Umbilical cord (tissue), 2 donors: ENCODE data around the gene HMCN2. TPM values are rescaled to one million over a fixed set of nuclear protein-coding genes. Genes with fewer than 3 reads are reported as not detected.
"Not testable (repeated sequence)": the region's sequence is repeated elsewhere in the genome, so short reads cannot be mapped to it uniquely, and the experiment has no call there.

Experiments
- DNase-seq: peaks from one replicate; pipeline ENCODE4 v3.0.0-alpha.2; 2015; ENCODE audit warnings: low spot score
- total RNA-seq: library from RNA; depleted of rRNA; stranded (reverse); fragments of >200 nt; gene quantifications from one replicate; pipeline ENCODE4 v1.2.3, GENCODE V29; 2014; ENCODE audit warnings: low replicate concordance; ENCODE audit not compliant: insufficient read depth

The HMCN2 gene
- total RNA-seq, 1 donor from 2014 or later = 7.5 TPM

DNA sequence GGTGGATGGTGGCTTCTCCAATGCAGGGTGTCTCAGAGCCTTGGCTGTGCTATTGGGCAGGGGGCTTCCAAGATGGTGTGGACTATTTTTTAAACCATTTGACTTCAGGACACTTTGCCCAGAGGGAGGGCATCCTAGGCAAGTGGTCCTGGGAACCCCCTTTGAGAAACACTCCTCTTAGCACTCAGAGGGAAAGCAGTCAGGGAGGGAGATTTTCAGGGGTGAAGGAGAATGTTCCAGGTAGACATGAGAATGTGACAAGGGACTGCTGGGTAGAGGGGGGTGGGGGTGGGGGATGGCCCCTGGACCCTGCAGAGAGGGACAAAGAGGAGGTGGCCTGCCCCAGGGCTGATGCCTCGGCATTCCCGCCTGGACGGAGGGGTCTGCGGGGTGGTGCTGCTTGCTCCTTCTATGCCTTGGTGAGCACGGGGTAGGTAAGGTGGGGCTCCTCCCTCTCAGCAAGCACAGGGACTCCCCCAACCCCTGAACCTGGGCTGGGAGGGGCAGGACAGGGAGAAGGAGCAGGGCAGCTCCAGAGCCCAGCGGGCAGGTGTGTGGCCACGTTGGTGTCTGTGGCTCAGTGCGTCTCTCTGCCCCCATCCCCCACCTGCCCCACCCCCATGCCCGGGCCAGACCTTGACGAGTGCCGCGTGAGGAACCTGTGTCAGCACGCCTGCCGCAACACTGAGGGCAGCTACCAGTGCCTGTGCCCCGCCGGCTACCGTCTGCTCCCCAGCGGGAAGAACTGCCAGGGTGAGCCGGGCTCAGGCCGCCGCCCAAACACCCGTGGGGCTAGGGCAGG is 165.4 kb downstream of the HMCN2 start:
- no peak for DNase-seq

DNA sequence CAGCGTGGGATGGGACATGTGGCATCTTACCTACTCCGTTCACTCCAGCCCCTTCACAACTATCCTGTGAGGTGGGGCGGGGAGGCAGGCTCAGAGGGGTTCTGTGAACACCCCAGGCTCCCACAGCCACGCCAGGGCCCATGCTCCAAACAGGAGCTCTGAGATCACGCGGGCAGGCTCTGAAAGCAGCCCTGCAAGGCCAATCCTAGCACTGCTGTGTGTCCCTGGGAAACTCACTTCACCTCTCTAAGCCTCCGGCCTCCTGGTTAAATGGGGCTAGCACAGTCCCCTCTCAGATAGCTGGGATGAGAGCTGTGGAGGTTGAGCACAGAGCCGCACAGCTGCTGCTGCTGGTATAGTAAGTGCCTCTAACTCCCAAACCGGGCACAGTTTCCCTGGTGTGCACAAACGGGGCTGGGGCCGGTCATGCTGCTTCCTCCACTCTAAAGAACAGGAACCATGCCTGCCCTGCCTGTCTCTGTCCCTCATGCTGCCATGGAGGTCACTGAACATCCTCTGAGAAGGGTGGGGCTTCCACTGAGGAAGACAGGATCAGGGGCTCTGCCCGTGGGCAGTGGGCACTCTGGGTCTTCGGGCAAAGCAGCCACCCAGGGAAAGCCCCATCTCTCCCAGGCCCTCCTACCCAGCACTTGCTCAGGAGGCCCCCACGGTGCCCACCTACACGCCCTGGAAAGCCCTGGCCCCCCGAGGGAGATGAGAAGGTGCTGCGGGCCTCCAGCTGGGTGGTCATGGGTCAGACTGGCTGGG is 166.2 kb downstream of the HMCN2 start:
- no peak for DNase-seq

DNA sequence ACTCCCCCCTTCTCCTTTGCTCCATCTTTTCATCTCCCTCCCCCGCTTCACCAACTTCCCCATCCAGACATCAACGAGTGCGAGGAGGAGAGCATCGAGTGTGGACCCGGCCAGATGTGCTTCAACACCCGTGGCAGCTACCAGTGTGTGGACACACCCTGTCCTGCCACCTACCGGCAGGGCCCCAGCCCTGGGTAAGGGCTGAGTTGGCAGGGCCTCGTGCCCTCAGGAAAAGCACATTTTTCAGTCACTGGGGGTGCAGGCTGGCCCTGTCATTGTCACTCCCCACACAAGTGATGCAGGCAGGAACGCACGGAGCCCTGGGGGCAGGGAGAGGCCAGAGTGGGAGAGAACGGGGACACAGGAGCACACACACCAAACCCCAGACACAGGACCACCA is 166.8 kb downstream of the HMCN2 start:
- DNase-seq = no peak

DNA sequence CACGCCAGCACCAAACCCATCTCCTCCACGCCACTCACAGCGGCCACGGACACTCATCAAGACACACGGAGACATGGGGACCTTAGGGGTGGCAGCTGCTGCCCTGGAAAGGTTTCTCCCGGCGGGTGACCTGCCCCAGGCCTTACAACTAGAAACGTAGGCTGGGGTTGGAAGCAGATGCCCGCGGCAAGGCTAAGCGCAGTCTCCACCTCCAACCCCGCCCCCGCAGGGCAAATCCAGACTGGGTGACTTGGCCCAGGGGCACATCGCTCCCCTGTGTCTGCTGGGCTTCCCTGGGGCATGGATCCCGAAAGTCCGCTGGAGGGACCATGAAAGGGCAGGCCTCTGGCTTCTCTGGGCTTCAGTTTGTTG is 167.2 kb downstream of the HMCN2 start:
- DNase-seq = no peak

DNA sequence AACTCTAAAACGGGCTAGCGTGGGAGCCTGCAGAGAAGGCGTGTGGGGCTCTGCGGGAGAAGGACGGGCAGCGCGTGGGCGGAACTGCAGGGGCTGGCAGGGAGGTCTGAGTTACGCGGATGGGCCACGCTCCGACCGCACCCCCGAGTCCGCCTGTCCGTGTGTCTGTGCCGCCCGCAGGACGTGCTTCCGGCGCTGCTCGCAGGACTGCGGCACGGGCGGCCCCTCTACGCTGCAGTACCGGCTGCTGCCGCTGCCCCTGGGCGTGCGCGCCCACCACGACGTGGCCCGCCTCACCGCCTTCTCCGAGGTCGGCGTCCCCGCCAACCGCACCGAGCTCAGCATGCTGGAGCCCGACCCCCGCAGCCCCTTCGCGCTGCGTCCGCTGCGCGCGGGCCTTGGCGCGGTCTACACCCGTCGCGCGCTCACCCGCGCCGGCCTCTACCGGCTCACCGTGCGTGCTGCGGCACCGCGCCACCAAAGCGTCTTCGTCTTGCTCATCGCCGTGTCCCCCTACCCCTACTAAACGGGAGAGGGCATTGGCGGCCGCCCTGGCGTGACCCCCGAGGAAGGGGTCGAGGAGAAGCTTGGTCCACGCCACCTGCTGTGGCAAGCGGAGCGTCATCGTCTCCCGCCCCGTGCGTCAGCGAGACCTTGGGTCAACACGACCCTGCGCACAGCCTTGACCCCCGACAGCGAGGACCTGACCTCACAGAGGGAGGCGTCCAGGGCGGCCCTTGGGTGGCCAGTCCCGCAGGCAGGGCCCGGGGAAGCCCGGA is 167.8 kb downstream of the HMCN2 start:
- peak; percentile 22 for DNase-seq

DNA sequence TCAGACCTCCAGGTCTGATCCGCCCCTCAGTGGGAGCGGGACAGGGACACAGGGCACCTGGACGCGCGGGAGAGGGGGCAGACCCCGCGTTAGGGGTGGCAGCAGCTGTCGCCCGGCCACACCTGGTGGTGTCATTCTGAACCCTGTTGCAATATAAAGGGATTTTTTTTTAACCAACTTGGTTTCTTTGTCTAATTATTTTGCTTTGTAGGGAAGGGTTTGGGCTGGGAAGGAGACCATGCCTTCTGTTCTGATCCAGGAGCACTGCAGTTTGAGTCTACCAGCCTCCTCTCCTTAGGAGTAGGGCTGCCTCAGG is 168.3 kb downstream of the HMCN2 start:
- DNase-seq = no peak

DNA sequence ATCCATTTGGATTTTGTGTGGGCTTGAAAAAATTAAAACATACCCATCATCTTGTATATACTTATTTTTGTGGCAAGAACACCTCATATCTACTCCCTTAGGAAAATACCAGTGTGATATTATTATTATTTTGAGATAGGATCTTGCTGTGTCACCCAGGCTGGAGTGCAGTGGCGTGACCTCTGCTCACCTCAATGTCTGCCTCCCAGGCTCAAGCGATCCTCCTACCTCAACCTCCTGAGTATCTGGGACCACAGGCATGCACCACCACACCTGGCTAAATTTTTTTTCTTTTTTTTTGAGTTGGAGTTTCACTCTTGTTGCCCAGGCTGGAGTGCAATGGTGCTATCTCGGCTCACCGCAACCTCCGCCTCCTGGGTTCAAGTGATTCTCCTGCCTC is 169.1 kb downstream of the HMCN2 start:
- DNase-seq = not testable (repeated sequence)

DNA sequence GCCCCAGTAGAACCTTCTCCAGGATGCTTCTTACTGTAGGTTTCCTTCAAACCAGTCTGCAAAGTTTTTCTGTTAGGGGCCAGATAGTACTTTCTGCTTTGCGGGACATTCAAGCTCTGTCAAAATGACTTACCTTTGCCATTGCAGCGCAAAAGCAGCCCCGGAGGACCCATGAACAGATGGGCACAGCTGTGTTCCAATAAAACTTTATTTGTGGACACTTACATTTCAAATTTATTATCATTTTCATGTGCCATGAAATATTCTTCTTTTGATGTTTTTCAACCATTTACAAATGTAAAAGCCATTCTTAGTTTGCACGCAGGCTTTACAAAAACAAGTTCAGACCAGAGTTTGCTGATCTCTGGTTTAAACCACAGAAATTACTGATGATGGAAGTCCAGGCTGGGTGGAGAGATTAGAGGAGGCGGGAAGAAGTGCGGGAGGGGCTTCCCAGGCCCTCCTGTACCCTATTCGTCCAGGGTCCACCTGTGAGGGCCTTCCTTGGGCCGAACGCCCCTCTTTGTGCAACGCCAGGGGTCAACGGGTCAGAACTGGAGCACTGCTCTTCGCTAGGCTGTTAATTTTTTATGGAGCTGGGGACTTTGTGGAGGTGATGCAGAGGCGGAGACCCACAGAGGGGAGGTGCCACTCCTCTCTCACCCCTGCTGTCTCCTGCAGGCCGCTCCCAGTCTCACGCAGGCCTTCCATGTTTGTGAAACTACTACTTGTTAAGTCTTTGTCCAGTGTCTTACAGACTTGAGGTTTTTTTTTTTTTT is 171.6 kb downstream of the HMCN2 start:
- no peak for DNase-seq

DNA sequence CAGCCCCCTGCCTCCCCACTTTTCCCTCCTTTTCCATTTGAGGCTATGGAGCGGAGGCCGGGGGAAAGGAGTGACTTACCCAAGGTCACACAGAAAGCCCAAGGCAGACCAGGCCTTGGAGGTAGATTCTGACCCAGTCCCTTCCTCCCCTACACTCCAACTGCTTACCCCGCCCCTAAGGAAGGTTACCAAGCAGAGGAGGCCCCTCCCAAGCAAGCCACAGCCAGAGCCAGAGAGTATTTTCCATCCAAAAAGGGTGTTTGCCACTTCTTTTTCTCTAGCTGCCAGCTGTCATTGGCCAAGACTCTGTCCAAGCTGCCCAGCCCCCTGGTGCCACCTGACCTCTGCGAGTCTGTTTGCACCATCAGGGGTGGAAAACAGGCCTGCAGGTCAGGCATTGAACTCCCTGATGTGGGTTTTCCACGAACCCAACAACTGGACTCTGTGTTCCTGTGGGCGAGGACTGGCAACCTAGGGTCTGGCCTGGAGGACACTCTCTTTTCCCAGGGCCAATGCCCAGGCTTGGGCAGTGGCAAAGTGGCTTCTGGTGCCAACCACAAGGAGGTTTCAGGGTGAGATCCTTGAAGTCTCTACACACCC is 172.9 kb downstream of the HMCN2 start:
- DNase-seq = no peak

DNA sequence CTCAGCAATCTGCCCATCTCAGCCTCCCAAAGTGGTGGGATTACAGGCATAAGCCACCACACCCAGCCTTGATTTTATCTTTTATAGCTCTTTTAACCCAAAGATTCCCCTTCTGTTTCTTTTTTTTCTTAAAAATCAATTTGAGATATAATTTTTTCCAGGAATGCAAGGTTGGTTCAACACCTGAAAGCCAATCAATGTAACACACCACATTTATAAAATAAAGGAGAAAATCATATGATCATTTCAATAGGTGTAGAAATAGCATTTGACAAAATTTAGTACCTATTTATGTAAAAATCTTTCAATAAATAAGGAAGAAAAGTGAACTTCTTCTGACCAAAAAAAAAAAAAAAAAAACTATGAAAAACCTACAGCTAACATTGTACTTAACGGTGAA is 175.5 kb downstream of the HMCN2 start:
- no peak for DNase-seq

DNA sequence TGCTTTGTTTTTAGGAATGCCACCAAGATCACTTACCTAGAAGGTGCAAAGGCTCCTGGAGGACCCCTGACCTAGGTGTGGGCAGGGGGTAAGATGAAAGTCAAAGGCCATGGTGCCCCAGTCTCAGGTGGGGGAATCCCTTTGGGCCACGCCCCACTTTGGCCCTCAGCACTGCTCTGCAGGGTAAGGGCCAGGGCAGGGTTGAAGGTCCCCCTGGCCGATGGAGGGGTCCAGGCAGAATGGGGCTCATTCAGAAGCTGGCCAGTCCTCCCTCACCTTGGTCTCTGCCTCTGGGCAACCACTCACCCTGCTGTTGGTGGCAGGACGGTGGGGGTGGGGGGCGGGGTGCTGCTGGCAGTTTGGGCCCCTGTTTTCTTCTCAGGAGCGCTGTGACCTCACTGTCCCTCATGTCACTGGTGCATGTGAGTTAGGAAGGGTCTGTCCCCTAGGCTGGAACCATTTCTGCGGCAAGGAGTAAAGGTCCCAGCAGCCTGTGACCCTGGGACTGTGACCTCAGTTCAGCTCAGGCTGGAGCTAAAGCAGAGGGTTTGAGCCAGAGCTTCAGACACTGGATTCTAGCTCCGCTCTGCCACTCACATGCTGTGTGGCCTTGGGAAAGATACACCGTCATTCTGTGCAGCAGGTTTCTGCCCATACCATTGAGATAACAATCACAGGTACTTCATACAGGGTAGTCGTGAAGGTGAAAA is 177.3 kb downstream of the HMCN2 start:
- no peak for DNase-seq

DNA sequence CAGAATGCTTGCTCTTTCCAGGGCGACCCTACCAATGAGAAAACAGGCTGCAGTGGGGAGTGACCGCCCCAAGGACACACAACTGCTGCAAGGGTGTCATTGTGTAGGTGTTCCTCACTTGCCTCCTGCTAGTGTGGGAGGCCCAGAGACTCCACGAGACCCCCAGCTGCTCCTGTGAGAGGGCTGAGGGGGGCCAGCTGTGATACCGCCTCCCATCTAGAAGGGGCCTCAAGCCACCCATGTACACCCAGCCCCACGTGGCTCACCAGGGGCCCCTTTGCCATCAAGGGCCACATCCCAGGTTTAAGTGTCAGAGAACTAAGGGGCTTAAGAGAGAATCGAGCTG is 177.9 kb downstream of the HMCN2 start:
- DNase-seq = no peak

DNA sequence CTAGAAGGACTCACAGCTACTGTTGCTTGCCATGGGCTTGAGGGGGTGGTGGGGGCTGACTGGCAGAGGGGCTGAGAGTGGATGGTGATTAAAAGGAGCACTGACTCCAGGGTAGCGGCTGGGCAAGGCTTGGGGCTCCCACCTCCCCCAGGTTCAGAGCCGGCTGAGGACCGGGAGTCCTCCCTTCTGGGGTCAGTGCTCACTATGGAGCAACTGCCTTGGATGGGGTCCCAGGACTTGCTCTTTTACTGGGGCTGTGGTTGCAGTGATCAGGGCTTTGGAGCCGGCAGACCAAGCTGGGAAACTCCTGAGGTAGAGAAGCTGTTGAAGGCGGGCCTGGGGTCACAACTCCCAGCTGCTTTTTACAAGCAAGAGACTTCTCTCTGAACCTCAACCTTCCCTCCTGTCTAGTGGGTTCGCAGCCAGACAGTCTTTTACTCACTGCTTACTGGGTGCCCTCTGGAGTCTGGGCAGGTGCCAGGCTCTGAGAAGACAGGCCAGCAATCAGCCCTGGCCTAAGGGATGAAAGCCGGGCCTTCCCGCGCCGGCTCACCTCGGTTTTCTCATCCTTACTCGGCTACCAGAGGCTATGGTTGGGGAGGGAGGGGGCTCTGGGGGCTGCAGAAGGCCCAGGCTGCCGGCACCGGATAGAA is 178.4 kb downstream of the HMCN2 start:
- no peak for DNase-seq

DNA sequence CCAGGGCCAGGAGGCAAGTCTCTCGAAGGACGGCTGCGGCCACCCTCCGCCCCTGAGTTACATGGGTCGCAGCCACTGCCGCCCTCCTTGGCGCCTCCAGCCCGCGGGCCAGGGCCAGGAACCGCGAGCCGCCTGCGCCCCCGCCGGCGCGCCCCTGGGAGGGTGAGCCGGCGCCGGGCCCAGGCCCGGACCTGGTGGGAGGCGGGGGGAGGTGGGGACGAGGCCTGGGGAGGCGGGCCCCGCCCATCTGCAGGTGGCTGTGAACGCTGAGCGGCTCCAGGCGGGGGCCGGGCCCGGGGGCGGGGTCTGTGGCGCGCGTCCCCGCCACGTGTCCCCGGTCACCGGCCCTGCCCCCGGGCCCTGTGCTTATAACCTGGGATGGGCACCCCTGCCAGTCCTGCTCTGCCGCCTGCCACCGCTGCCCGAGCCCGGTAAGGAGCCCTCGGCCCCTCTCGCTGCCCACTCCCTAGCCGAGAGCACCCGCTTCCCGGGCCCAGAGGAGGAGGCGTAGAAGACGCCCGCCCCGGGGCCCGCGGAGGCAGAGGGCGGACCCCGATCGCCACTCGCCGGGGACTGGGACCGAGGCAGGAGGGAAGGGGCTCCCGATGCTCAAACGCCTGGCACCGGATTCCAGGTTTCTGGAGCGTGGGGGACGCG is 179.1 kb downstream of the HMCN2 start, which contains the start of gene ASS1:
Gene ASS1 (plus strand): TSS at position 397 of the 657 bp plus-strand sequence. CDS start 7,268 bp downstream, outside the sequence.
- DNase-seq = peak; percentile 25

DNA sequence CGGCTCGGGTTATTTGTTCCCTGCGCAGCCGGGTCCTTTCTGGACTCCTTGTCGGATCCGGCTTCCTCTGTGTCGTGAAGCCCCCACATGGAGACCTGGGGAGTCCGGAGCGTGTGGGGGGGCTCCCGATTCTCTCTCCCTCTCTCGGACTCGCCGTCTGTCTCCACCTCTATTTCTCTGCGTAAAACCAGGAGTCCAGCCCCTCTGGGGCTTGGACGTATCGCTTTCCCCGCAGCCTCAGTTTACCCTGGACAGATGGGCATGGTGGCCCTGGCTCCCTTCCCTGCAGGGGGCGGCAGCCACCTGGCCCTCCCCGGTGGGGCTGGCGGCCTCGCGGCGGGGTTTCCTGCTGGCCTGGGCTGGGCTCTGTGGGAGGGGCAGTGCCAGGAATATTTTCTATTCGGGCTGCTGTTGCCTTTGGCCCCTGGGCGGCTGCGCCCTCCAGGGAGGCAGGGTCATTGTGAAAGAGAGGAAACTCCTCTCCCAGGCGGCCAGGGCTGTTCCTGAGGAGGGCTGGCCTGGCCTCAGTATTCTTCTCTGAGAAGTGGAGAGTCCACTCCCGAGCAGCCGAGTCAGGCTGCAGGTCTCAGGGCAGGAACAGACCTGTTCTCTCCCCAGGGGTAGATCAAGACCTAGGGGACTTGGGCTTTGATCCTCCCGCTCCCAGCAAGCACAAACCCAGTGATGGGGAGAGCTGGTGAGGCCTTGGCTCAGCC is 179.9 kb downstream of the HMCN2 start:
- peak; percentile 20 for DNase-seq

DNA sequence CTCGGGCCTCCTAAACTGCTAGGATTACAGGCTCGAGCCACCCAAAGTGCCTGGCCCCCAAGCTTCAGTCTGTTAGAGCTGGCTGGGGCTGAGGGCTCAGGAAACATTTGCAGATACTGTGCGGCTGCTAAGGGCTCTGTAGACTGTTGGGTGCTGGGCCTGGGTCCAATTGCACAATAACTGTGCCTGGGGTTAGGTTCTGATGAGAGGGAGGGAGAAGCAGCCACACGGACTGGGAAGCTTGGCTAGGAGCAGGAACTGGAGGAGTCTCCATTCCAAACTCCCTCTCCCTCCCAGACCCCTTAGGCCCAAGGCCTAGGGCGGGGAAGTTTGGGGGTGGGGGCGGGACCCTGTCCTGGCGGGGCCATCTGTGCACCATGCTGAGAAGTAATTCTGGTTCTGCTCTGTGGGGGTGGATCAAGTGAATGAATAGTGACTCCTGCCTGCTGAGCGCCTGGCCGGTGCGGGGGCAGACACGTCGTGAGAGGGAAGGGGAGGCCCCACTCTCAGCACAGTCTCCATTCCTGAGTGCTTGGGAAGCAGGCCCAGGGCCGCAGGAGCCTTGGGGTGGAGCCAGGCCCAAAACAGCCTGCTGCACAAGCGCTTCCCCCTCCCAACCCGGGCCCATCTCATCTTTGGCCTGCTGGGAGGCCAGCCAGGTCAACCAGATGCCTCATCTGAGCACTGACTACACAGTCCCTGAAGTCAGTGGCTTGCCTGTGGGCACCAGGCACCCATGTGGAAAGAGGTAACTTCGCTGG is 180.7 kb downstream of the HMCN2 start:
- peak; percentile 89 for DNase-seq

DNA sequence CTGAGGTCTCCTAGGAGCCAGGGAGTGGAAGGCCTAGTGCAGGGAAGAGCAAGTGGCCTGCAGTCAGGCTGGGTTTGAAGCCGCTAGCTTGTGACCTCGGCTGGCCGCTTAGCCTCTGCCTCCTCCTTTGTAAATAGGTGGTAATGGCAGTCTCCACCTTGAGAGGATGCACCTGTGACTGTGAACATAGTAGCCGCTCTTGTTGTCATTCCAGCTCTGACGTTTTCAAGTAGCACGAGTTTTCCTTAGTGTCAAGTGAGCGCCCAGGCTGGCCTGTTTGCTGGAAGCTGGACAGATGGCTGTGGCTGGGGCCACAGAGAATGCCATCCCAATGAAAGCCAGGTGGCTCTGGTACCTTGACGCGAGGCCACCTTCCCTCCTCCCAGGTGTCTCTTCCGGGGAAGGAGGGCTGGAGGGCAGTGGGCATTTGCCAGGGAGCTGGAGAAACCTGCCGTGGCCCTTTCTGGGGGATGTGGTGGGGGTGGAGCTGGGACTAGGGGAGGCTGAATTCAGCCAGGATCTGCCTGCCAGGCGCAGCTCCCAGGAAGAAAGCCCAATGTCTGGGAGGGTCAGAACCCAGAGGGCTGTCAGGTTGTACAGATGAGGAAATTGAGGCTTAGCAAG is 181.7 kb downstream of the HMCN2 start:
- no peak for DNase-seq
